GM19463 (cell line): ENCODE measurements around the gene SH3GL2.

Source experiments
- ATAC-seq: cut with Tn5 transposase; IDR thresholded peaks from one replicate; pipeline ENCODE4 v1.9.1; 2021; ENCODE audit warnings: mild to moderate bottlenecking, moderate library complexity; ENCODE audit not compliant: unreplicated experiment

The SH3GL2 gene

DNA sequence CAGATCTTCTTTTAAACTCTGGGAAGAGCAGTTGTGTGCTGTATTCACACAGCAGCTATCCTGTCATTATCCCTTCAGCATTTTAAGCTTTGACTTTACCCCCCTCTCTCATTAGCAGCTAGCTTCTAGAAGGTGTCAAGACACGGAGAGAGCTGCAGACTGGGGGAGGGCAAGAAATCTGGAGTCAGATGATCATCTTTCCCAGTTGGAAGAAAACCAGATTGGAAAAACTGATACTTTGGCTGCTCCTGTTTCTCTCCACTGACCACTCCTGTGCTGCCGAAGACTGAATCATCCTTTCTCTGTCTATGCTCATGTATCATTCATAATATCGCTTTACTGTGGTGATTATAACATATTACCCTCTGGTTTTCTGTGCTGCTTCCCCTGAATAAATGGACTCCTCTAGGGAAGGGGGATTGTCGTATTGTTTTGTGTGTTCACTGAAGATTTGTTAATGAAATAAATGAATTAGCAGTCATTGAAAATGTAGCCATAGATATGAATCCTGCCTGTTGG, 75.1 kb downstream of the SH3GL2 start:
- no peak for ATAC-seq

DNA sequence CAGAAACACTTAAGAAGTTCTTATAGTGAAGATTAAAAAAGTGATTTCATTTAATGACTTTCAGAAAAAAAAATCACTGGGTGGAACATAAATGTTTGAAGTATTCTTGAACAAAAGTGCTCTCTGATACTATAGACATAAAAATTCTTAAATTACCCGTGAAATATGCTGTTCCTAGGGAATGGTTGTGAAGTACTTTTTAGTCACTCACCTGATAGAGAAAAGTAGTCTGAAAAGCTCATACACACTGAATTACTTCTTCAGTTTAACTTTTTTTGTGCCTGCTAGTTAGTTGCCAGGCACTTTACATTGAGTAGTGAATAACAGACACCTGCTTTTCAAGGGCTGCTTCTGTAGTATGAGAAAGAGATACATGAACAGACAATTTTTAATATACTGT, 78.0 kb downstream of the SH3GL2 start:
- no peak for ATAC-seq

DNA sequence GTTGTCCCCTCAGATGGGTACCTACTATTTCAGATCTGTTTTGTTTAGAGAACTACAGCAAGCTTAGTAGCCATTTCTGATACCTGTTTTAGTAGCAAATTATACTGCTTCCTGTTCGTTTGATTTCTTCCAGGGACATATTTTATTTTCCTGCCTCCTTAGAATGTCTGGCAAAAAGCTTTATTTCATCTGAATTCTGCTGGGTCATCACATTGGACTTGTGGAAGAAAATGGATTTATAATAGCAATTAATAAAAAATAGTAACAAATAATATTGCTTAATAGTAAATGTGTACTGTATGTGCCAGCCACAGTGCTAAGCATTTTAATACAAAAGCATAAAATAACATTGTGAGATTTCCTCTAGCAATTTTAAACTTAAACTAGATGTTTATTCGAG, 79.4 kb downstream of the SH3GL2 start:
- no peak for ATAC-seq

- no peak for ATAC-seq
Measured at GRCh38 chr9:17660158-17660557, 81.3 kb downstream of the SH3GL2 start.

DNA sequence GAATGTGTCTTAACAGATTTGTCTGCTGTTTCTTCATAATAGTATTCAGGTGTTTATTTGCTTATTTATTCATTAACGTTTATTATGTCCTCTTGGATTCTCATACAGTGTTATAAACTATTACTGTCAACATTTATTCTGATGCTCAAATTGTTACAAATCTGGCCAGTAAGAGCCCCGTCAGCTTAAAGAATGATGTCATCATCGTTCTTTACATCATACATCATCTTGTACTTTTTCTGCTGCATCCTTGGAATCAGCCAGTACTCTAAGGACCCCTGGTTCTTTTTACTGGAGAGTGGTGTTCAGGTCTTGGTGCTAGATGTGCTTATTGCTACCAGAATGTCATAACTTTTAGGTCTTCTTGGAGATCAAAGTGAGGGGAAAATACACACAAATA, 86.6 kb downstream of the SH3GL2 start:
- ATAC-seq: no peak

- peak; percentile 61 for ATAC-seq
Measured at GRCh38 chr9:17669206-17669605, 90.3 kb downstream of the SH3GL2 start.

- no peak for ATAC-seq
Measured at GRCh38 chr9:17682684-17683083, 103.8 kb downstream of the SH3GL2 start.

GRCh38 chr9:17688834-17689233, 110.0 kb downstream of the SH3GL2 start:
- no peak for ATAC-seq

GRCh38 chr9:17694336-17694735, 115.5 kb downstream of the SH3GL2 start:
- no peak for ATAC-seq

- no peak for ATAC-seq
Measured at GRCh38 chr9:17695482-17695881, 116.6 kb downstream of the SH3GL2 start.

GRCh38 chr9:17699615-17700330, 120.9 kb downstream of the SH3GL2 start:
- ATAC-seq: no peak

DNA sequence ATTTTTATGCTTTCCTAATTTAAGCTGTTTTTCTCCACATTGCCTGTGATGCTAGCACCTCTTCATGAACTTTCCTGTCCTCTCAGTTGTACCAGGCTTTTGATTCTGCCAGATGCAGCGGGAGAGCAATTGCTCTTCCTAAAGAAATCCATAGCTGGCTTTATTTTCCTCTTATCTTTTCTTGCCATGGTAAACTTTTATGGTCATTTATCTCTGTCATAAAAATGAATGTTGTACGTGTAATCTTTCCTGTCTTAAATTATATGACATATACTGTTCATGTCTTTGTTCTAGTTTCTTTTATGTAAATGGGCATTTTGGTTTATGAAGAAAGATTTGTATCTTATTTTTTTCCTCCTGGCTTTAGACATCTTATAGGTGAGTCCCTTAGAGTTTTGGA, 127.5 kb downstream of the SH3GL2 start:
- ATAC-seq: no peak

- no peak for ATAC-seq
Measured at GRCh38 chr9:17719053-17719452, 140.2 kb downstream of the SH3GL2 start.

GRCh38 chr9:17721954-17722353, 143.1 kb downstream of the SH3GL2 start:
- ATAC-seq: no peak

DNA sequence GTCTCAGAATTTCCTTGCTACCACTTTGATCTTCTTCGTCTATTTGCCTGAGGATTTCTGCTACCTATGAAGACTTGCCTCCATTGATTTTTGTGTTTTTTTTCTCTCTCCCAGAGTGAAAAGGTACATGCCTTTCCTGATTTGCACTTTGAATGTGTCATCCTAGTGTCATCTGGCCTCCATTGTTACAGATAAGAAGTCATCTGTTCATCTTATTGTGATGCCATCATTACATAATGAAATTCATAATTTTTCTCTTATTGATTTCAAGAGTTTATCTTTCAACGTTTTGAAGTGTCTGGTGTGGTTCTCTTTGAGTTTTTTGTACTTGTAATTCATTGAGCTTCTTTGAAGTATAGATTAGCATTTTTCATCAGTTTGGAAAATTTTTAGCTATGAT, 144.8 kb downstream of the SH3GL2 start:
- no peak for ATAC-seq

DNA sequence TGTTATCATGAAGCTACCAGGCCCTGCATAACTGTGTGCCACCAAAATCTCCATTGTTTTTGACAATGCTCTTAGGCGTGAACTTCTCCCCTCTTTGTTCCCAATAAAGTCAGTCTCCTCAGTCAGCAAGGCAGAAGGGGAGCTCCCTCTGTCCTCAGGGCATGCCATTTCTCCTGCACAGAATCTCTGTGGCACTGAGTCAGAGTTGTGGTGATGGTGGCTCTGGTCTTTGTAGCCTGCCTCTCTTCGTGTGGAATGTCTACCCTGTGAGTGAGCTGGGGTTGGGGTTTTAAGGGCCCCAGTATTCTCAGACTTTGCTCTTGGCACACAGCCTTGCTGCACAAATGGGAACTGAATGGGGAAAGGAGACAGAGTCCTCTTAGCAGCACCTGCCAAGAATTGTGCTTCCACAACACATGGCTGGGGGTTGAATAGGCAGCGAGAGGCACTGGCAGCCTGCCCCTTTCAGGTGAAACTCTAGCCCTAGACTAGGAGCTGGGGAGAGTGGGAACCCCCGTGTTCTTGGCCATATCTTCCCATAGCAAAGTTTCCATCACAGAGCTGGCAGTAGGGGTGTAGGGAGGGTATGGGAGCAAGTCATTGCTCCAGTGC, 146.6 kb downstream of the SH3GL2 start:
- ATAC-seq: no peak

DNA sequence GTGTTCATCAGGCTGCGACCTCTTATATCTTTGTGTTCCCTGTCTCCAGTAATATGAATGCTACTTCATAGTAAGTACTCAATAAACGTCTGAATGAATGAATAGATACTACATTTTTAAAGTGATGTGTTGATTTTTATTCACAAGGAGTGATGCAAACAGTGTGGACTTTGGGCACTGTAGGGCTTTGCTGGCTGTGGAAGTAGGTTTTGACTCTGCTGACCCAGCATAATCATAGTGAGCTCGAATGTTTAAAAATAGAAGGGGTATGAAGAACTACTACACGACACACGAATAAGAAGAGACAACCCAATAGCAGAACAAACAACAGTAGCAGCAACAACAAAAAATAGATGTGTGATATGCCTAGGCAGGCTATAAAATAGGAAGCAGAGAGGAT, 147.4 kb downstream of the SH3GL2 start:
- ATAC-seq: no peak

GRCh38 chr9:17730899-17731298, 152.0 kb downstream of the SH3GL2 start:
- no peak for ATAC-seq

GRCh38 chr9:17731308-17731707, 152.4 kb downstream of the SH3GL2 start:
- no peak for ATAC-seq

GRCh38 chr9:17734674-17735073, 155.8 kb downstream of the SH3GL2 start:
- ATAC-seq: no peak

GRCh38 chr9:17735859-17736258, 157.0 kb downstream of the SH3GL2 start:
- no peak for ATAC-seq

DNA sequence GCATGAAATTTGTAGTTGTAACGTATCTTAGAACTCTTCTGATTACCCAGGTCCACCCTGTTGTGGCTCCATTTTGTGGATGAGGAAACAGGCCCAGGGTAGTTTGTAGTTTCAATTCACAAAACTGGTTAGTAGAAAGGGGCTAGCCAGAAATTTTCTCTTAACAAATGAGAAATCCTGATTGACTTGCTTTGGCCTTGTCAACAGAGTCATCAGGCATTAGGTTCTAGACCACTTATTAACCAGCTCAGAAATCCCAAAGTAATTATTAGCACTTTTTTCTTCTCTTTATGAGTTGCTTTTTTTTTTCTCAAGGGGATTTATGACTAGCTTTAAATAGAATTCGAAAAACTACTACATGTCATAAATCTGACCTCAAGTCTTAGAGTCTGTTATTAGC, 160.2 kb downstream of the SH3GL2 start:
- ATAC-seq: peak; percentile 63

- ATAC-seq: no peak
Measured at GRCh38 chr9:17739736-17740135, 160.9 kb downstream of the SH3GL2 start.
